Uterus (tissue), 4 donors: Measurements from ENCODE around the gene MBTD1. TPM values are rescaled to one million over a fixed set of nuclear protein-coding genes. Genes with fewer than 3 reads are reported as not detected.
A peak's percentile ranks its signal among the peaks of the same experiment; 100 is the strongest.

Experiments used
- DNase-seq, 2 donors: peaks; one replicate each; pipeline ENCODE4 v3.0.0-alpha.2; 2019 to 2020
- H3K27ac ChIP-seq, 2 donors: fragments of 200-600 bp; sonication (generic); 1 replicate in 1 of 2; 2 replicates in 1 of 2; pipeline ENCODE4 v1.5.1; 2016 to 2018
- H3K27me3 ChIP-seq, 2 donors: fragments of 200-600 bp; sonication (generic); one replicate each; pipeline ENCODE4 v1.5.1; 2018 to 2019; ENCODE audit warnings: control low read depth in 1 of 2
- H3K36me3 ChIP-seq, 2 donors: fragments of 200-600 bp; sonication (generic); one replicate each; pipeline ENCODE4 v1.5.1; 2019; ENCODE audit warnings: control low read depth in 1 of 2
- H3K4me1 ChIP-seq, 2 donors: fragments of 200-600 bp; sonication (generic); one replicate each; pipeline ENCODE4 v1.5.1; 2018 to 2019; ENCODE audit warnings: control low read depth in 1 of 2
- H3K4me3 ChIP-seq, 2 donors: fragments of 200-600 bp; sonication (generic); 1 replicate in 1 of 2; 2 replicates in 1 of 2; pipeline ENCODE4 v1.5.1; 2018 to 2019; ENCODE audit warnings: mild to moderate bottlenecking in 1 of 2
- H3K9me3 ChIP-seq, 2 donors: fragments of 200-600 bp; sonication (generic); one replicate each; pipeline ENCODE4 v1.5.1; 2019; ENCODE audit warnings: control low read depth in 1 of 2
- CTCF ChIP-seq, 4 experiments: fragments of 200-600 bp in 2 of 4; fragments of 450-650 bp in 2 of 4; sonication (generic) in 2 of 4; IDR thresholded peaks; one replicate each; pipeline ENCODE4 v1.5.1; 2016 to 2019; ENCODE audit warnings: antibody characterized with exemption in 4 of 4, mild to moderate bottlenecking in 2 of 4, moderate library complexity in 1 of 4
- POLR2A ChIP-seq, 2 donors: fragments of 450-650 bp; IDR thresholded peaks; one replicate each; pipeline ENCODE4 v1.6.1; 2016; ENCODE audit warnings: antibody characterized with exemption in 2 of 2, mild to moderate bottlenecking in 1 of 2, moderate library complexity in 1 of 2
- intact Hi-C: fragments of 100-400 bp; cut with DNase I; formaldehyde crosslinking; loops from one replicate; pipeline ENCODE4 v1.15.1; 2023; ENCODE audit warnings: low total_unique reads
- total RNA-seq, 4 donors: library from RNA; depleted of rRNA in 3 of 4; stranded (reverse); fragments of >200 nt in 3 of 4; gene quantifications; one replicate each; pipeline versions ENCODE4 v1.1.0 to v1.2.4, GENCODE V29; 2014 to 2023
- donor health status: DM: yes; HTN: yes; CAD: no.

Gene MBTD1
- total RNA-seq, 4 donors from 2014 or later = 13.6 to 60.9 (median 30.5) TPM

GRCh38 chr17:51260237-51261023, 581 bp upstream of the MBTD1 start, which contains the start of gene UTP18:
Gene UTP18 (plus strand): TSS chr17:51260546. CDS start chr17:51260585, 39 bp downstream.
- intact Hi-C loops = no loop called here
- TF ChIP-seq POLR2A (IDR thresholded peaks at IDR 0.05) = peak; percentile 66 to 68
- peak in 1 of 4 experiments; percentile 1 for TF ChIP-seq CTCF (IDR thresholded peaks at IDR 0.05)
- H3K4me3 ChIP-seq = peak within 1 kb of the TSS; percentile 87 to 100
- H3K27ac ChIP-seq = peak within 1 kb of the TSS; percentile 97 to 99
- H3K9me3 ChIP-seq = no peaks in the 10 kb centered on the region
- H3K4me1 ChIP-seq = peaks cover 0 to 5% of the 10 kb centered on the region in 2 donors
- H3K36me3 ChIP-seq = no peaks in the 10 kb centered on the region
- H3K27me3 ChIP-seq = no peaks in the 10 kb centered on the region
- DNase-seq = peak; percentile 96 to 97

GRCh38 chr17:51258756-51259563, 889 bp downstream of the MBTD1 start:
- Histone ChIP-seq H3K27ac (peak overlapping the region; percentile 97 to 99), H3K4me3 (peak overlapping the region; percentile 87 to 100), H3K9me3 (no peaks in the 10 kb centered on the region), H3K36me3 (no peaks in the 10 kb centered on the region), H3K4me1 (peaks cover 0 to 10% of the 10 kb centered on the region in 2 donors), H3K27me3 (no peaks in the 10 kb centered on the region)
- DNase-seq = peak; percentile 16 to 23
- intact Hi-C loops = no loop called here
- TF ChIP-seq POLR2A (IDR thresholded peaks at IDR 0.05) (no peak), CTCF (IDR thresholded peaks at IDR 0.05) (no peak)

GRCh38 chr17:51257150-51258081, 2.4 kb downstream of the MBTD1 start:
- Histone ChIP-seq H3K4me3 (no peak overlapping the region), H3K27ac (no peak overlapping the region), H3K9me3 (no peaks in the 10 kb centered on the region), H3K4me1 (peaks cover 0 to 10% of the 10 kb centered on the region in 2 donors), H3K36me3 (no peaks in the 10 kb centered on the region), H3K27me3 (no peaks in the 10 kb centered on the region)
- no peak for DNase-seq
- intact Hi-C loops = no loop called here
- TF ChIP-seq POLR2A (IDR thresholded peaks at IDR 0.05) (no peak), CTCF (IDR thresholded peaks at IDR 0.05) (no peak)

GRCh38 chr17:51256101-51256500, 3.7 kb downstream of the MBTD1 start:
- intact Hi-C loops = no loop called here
- no peak for DNase-seq
- Histone ChIP-seq H3K27ac (no peak overlapping the region), H3K36me3 (no peaks in the 10 kb centered on the region), H3K9me3 (no peaks in the 10 kb centered on the region), H3K27me3 (no peaks in the 10 kb centered on the region), H3K4me1 (peaks cover 0 to 10% of the 10 kb centered on the region in 2 donors), H3K4me3 (no peak overlapping the region)
- TF ChIP-seq CTCF (IDR thresholded peaks at IDR 0.05) (no peak), POLR2A (IDR thresholded peaks at IDR 0.05) (no peak)
